Mononuclear cell (primary cell): ENCODE data around the gene DBNDD1. TPM values are rescaled to one million over a fixed set of nuclear protein-coding genes. Genes with fewer than 3 reads are reported as not detected.
A peak's percentile ranks its signal among the peaks of the same experiment; 100 is the strongest.
"Not testable (repeated sequence)": the region's sequence is repeated elsewhere in the genome, so short reads cannot be mapped to it uniquely, and the experiment has no call there.

ENCODE experiments used
- H3K27me3 ChIP-seq: 2 replicates; pipeline ENCODE4 v1.6.0; 2011; ENCODE audit warnings: low read length, control low read depth; ENCODE audit not compliant: insufficient read depth
- H3K4me1 ChIP-seq: 2 replicates; pipeline ENCODE4 v1.5.1; 2011; ENCODE audit warnings: mild to moderate bottlenecking, low read length, control low read depth; ENCODE audit not compliant: insufficient read depth
- H3K4me3 ChIP-seq: 2 replicates; pipeline ENCODE4 v1.5.1; 2011; ENCODE audit warnings: mild to moderate bottlenecking, low read length, moderate library complexity
- H3K9me3 ChIP-seq: 2 replicates; pipeline ENCODE4 v1.5.1; 2011; ENCODE audit warnings: low read depth, mild to moderate bottlenecking, control low read depth, low read length
- total RNA-seq: library from RNA; depleted of rRNA; stranded (reverse); fragments of >200 nt; gene quantifications from one replicate; pipeline ENCODE4 v1.2.3, GENCODE V29; 2012

Gene DBNDD1, protein sequence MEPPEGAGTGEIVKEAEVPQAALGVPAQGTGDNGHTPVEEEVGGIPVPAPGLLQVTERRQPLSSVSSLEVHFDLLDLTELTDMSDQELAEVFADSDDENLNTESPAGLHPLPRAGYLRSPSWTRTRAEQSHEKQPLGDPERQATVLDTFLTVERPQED
- total RNA-seq, result 1.8 TPM

- Histone ChIP-seq H3K4me1 (peaks cover 34% of the 10 kb centered on the region), H3K9me3 (no peaks in the 10 kb centered on the region), H3K4me3 (peak within 1 kb of the TSS; percentile 16), H3K27me3 (peaks cover 13% of the 10 kb centered on the region)
Observed at GRCh38 chr16:90018652-90019542, at the start of gene DBNDD1. Gene DBNDD1, minus strand, starts transcription at chr16:90019456. Its CDS starts 115 bp downstream, at chr16:90019341.

DNA sequence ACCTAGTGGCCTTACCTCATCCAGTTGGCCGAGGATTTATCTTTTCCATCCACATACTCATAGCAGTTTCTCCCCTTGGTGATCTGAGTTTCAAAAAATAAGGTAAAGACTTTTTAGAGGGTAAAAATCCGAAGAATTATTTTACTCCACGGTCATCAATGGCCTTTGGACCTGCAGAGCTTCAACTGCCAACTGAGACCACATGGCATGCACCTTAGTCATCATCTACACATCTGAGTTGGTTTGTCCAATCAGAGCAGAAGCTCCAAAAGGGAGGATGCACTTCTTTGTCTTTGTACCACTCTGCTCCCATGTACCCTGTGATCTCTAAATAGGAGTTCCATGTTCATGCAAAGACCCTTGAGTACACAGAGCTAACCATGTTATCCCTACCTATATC is 42.2 kb upstream of the DBNDD1 start:
- Histone ChIP-seq H3K4me1 (peaks cover 8% of the 10 kb centered on the region), H3K4me3 (no peak overlapping the region), H3K9me3 (no peaks in the 10 kb centered on the region), H3K27me3 (no peaks in the 10 kb centered on the region)

DNA sequence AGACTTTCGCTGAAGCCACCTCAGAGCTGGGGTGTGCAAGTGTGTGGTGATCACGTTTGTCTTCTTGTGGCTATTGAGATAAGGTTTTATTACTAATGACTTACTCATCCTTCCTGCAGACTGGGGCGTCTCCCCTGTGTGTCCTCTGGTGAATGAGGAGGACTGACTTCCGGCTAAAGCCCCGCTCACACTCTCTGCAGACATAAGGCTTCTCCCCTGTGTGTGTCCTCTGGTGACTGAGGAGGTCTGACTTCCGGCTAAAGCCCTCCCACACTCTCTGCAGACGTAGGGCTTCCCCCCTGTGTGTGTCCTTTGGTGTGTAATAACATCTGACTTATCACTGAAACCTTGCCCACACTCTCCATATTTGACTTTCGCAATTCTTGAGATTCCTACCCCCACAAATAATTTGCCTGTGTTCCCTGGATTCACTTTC is 38.5 kb upstream of the DBNDD1 start:
- Histone ChIP-seq H3K4me1 (peaks cover 8% of the 10 kb centered on the region), H3K9me3 (no peaks in the 10 kb centered on the region), H3K27me3 (no peaks in the 10 kb centered on the region), H3K4me3 (no peak overlapping the region)

DNA sequence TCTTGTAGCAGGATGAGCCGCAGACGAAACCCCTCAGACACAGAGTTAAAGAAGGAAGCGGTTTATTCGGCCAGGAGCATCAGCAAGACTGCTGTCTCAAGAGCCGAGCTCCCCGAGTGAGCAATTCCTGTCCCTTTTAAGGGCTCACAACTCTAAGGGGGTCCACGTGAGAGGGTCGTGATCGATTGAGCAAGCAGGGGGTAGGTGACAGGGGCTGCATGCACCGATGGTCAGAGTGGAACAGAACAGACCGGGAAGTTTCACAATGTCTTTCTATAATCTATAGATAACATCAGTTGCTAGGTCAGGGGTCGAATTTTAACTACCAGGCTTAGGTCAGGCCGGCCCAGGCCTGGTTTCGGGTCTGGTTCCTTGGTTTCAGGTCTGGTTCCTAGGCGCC is 37.3 kb upstream of the DBNDD1 start:
- not testable (repeated sequence) for H3K4me3 ChIP-seq, H3K9me3 ChIP-seq, H3K27me3 ChIP-seq, H3K4me1 ChIP-seq

DNA sequence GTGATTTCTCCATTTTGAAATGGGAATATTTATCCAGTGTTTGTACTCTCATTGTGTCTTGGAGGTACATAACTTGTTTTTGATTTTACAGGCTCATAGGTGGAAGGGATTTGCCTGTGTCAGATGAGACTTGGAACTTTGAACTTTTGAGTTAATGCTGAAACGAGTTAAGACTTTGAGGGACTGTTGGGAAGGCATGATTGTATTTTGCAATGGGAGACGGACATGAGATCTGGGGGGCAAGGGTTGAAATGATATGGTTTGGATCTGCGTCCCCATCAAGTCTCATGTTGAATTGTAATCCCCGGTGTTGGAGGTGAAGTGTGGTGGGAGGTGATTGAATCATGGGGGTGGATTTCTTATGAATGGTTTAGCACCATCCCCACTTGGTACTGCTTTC is 36.1 kb upstream of the DBNDD1 start:
- no peaks in the 10 kb centered on the region for H3K27me3 ChIP-seq
- H3K4me3 ChIP-seq, result no peak overlapping the region
- H3K4me1 ChIP-seq, result peaks cover 8% of the 10 kb centered on the region

GRCh38 chr16:90054554-90054953 is 35.3 kb upstream of the DBNDD1 start:
- no peaks in the 10 kb centered on the region for H3K9me3 ChIP-seq
- H3K27me3 ChIP-seq, result no peaks in the 10 kb centered on the region
- no peak overlapping the region for H3K4me3 ChIP-seq
- H3K4me1 ChIP-seq, result peaks cover 8% of the 10 kb centered on the region

More for the DNA sequence above, 36.1 kb upstream of the DBNDD1 start:
- H3K9me3 ChIP-seq, result no peaks in the 10 kb centered on the region

GRCh38 chr16:90053902-90054500 is 34.7 kb upstream of the DBNDD1 start:
- no peaks in the 10 kb centered on the region for H3K9me3 ChIP-seq
- H3K4me3 ChIP-seq, result no peak overlapping the region
- H3K4me1 ChIP-seq, result peaks cover 8% of the 10 kb centered on the region
- no peaks in the 10 kb centered on the region for H3K27me3 ChIP-seq

DNA sequence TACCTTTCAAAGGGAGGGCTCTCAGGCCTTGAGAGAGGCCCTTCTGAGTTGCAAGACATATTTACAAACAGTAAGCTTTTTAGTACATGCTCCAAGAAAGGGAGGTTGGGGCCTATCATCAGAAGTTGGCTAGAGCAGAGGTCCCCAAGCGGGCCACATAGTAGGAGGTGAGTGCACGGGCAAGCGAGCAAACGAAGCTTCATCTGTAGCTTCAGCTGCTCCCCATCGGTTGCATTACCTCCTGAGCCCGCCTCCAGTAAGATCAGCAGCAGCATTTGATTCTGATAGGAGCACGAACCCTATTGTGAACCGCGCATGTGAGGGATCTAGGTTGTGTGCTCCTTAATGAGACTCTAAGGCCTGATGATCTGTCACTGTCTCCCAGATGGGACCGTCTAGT is 31.7 kb upstream of the DBNDD1 start:
- H3K4me1 ChIP-seq, result peaks cover 11% of the 10 kb centered on the region
- H3K9me3 ChIP-seq, result no peaks in the 10 kb centered on the region
- no peak overlapping the region for H3K4me3 ChIP-seq
- H3K27me3 ChIP-seq, result peaks cover 4% of the 10 kb centered on the region

GRCh38 chr16:90048737-90049330 is 29.6 kb upstream of the DBNDD1 start:
- H3K4me1 ChIP-seq, result peaks cover 11% of the 10 kb centered on the region
- no peak overlapping the region for H3K4me3 ChIP-seq
- H3K27me3 ChIP-seq, result peaks cover 4% of the 10 kb centered on the region
- H3K9me3 ChIP-seq, result no peaks in the 10 kb centered on the region

DNA sequence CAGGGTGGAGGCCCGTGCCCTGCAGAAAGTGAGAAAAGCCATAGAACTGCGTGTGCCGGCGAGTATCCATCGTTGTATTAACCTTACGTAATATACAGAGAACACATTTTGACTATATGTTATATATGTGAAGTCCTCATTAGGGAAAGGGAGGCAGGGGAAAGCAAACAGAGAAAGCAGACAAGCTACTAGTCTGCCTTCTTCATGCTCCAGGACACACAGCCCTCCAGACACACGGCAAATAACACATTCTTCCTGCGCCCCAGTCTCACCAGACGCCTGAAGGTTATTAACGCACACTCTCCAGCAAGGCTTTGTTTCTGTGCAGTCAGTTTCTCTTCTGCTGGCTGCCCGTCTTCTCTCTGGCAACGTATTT is 29.1 kb upstream of the DBNDD1 start:
- Histone ChIP-seq H3K4me1 (peaks cover 11% of the 10 kb centered on the region), H3K9me3 (no peaks in the 10 kb centered on the region), H3K4me3 (no peak overlapping the region), H3K27me3 (peaks cover 4% of the 10 kb centered on the region)

GRCh38 chr16:90047714-90048346 is 28.6 kb upstream of the DBNDD1 start:
- no peaks in the 10 kb centered on the region for H3K9me3 ChIP-seq
- no peak overlapping the region for H3K4me3 ChIP-seq
- peaks cover 11% of the 10 kb centered on the region for H3K4me1 ChIP-seq
- peaks cover 4% of the 10 kb centered on the region for H3K27me3 ChIP-seq

GRCh38 chr16:90046971-90047713 is 27.9 kb upstream of the DBNDD1 start:
- H3K4me3 ChIP-seq, result no peak overlapping the region
- peaks cover 11% of the 10 kb centered on the region for H3K4me1 ChIP-seq
- peaks cover 4% of the 10 kb centered on the region for H3K27me3 ChIP-seq
- H3K9me3 ChIP-seq, result no peaks in the 10 kb centered on the region

GRCh38 chr16:90046122-90046970 is 27.1 kb upstream of the DBNDD1 start:
- no peaks in the 10 kb centered on the region for H3K9me3 ChIP-seq
- peaks cover 11% of the 10 kb centered on the region for H3K4me1 ChIP-seq
- H3K4me3 ChIP-seq, result no peak overlapping the region
- H3K27me3 ChIP-seq, result peaks cover 4% of the 10 kb centered on the region
